T-helper 17 cell (primary cell): Measurements from ENCODE around the gene CLBA1. TPM values are rescaled to one million over a fixed set of nuclear protein-coding genes. Genes with fewer than 3 reads are reported as not detected.

ENCODE experiments used
- ATAC-seq: fragments of 150-1000 bp; cut with Tn5 transposase; 2 replicates; pipeline ENCODE4 v1.10.0; 2021; ENCODE audit warnings: mild to moderate bottlenecking, moderate library complexity
- DNase-seq, 3 donors: peaks; one replicate each; pipeline versions ENCODE4 v3.0.0 to v3.0.0-alpha.2; 2020 to 2021
- H3K9me3 ChIP-seq: one replicate; pipeline ENCODE4 v1.7.0; 2013; ENCODE audit warnings: low read length, mild to moderate bottlenecking; ENCODE audit not compliant: control insufficient read depth, poor library complexity, severe bottlenecking
- H3K27ac Mint-ChIP-seq: one replicate; pipeline ENCODE4 v1.8.0; 2022; ENCODE audit warnings: mild to moderate bottlenecking, moderate library complexity, mixed read lengths
- H3K27me3 Mint-ChIP-seq: one replicate; pipeline ENCODE4 v1.8.0; 2022; ENCODE audit warnings: mixed read lengths
- H3K36me3 Mint-ChIP-seq: one replicate; pipeline ENCODE4 v1.8.0; 2022; ENCODE audit warnings: low read depth, mixed read lengths
- H3K4me1 Mint-ChIP-seq: one replicate; pipeline ENCODE4 v1.8.0; 2022; ENCODE audit warnings: mild to moderate bottlenecking, mixed read lengths
- H3K4me3 Mint-ChIP-seq: one replicate; pipeline ENCODE4 v1.8.0; 2022; ENCODE audit warnings: mild to moderate bottlenecking, moderate library complexity, mixed read lengths
- total RNA-seq, 4 donors: library from RNA in 2 of 4; stranded (reverse) in 2 of 4; gene quantifications; one replicate each; pipeline ENCODE4 v1.2.3 and lab custom pipeline; 2022 to 2026

The CLBA1 gene
- total RNA-seq (1 to 10 TPM; 1.6 to 4.4 TPM), total RNA-seq (lab: John Stamatoyannopoulos, UW) (4.3 to 4.8 reads per million in 2 donors)

- Mint-ChIP-seq H3K27me3 (peaks cover 5% of the 10 kb centered on the region), H3K4me1 (peaks cover 13% of the 10 kb centered on the region), H3K4me3 (peak within 1 kb of the TSS; percentile 77), H3K27ac (peak within 1 kb of the TSS; percentile 81), H3K36me3 (no peaks in the 10 kb centered on the region)
- DNase-seq (peak; percentile 82 to 90 (median 85)), ATAC-seq (peak; percentile 97)
- H3K9me3 ChIP-seq, result no peaks in the 10 kb centered on the region
These were observed at the start of gene CLBA1 for GRCh38 chr14:104985675-104986486. TSS of gene CLBA1 (plus strand) at chr14:104985788. CDS start at chr14:104986432, 644 bp downstream.

GRCh38 chr14:104935955-104936354 lies 49.6 kb upstream of the CLBA1 start:
- no peak for ATAC-seq
- H3K36me3 Mint-ChIP-seq, result no peaks in the 10 kb centered on the region
- DNase-seq, result no peak
- H3K9me3 ChIP-seq, result no peaks in the 10 kb centered on the region
- H3K4me3 Mint-ChIP-seq, result no peak overlapping the region
- no peak overlapping the region for H3K27ac Mint-ChIP-seq
- H3K27me3 Mint-ChIP-seq, result peaks cover 16% of the 10 kb centered on the region
- peaks cover 7% of the 10 kb centered on the region for H3K4me1 Mint-ChIP-seq

DNA sequence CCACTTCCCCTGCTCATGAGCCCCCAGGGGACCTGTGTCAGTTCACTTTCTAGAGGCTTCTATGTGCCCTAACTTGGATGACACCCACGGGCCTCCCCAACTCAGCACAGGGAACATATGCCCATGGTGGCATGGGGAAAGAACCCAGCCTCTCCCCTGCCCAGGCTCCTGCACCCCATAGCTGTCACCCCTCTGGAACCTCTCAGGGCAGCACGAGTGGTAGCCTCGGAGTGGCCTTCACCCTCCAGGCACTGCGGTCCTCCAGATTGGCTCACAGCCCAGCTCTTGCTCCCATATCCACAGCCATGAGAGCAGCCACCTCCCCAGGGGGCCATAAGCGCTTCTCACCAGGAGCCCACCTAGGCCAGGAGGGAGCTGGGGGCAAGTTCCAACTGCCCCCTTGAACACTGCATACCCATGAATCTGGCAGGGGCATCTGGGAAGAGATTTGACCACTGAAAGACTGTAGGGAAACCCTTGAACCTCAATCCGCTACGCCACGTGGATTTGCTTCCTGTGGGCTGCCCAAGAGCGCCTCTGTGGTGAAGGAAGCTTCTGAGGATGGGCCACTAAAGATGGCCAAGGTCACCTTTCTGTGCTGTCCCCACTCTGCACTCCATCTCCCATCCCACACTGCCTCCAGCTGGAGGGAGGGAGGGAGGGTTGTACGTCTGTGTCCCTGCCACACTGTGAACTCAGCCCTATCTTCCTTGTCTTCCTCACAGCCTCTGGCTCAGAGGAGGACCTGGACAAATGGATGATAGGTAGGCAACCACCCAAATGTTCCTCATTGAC lies 49.0 kb upstream of the CLBA1 start:
- no peak overlapping the region for H3K27ac Mint-ChIP-seq
- ATAC-seq (no peak), DNase-seq (peak in 1 of 3 donors; percentile 5)
- no peaks in the 10 kb centered on the region for H3K9me3 ChIP-seq
- H3K36me3 Mint-ChIP-seq, result no peaks in the 10 kb centered on the region
- H3K4me1 Mint-ChIP-seq, result peaks cover 7% of the 10 kb centered on the region
- no peak overlapping the region for H3K4me3 Mint-ChIP-seq
- peaks cover 16% of the 10 kb centered on the region for H3K27me3 Mint-ChIP-seq

DNA sequence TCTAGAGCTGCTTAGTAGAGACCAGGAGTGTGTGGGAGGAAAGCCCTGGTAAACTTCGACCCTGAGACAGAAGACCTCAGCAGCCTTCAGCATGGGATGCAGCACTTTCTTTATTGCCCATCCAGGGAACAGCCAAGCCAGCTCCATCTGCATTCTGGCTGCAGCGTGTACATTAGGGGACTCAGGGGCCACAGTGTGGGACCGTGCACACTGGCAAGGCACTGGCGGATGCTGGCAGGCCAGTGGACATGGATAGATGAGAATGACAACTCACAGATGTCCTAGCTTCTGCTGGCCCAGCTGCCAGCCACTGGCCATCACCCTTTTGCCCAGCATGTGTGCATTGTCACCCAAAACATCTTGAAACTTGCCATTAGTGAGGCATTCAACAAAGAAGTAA lies 48.4 kb upstream of the CLBA1 start:
- no peaks in the 10 kb centered on the region for H3K9me3 ChIP-seq
- H3K4me3 Mint-ChIP-seq, result no peak overlapping the region
- peaks cover 7% of the 10 kb centered on the region for H3K4me1 Mint-ChIP-seq
- no peaks in the 10 kb centered on the region for H3K36me3 Mint-ChIP-seq
- DNase-seq (no peak), ATAC-seq (no peak)
- peaks cover 16% of the 10 kb centered on the region for H3K27me3 Mint-ChIP-seq
- no peak overlapping the region for H3K27ac Mint-ChIP-seq

- no peaks in the 10 kb centered on the region for H3K36me3 Mint-ChIP-seq
- no peaks in the 10 kb centered on the region for H3K9me3 ChIP-seq
- peaks cover 16% of the 10 kb centered on the region for H3K27me3 Mint-ChIP-seq
- H3K4me3 Mint-ChIP-seq, result no peak overlapping the region
- ATAC-seq (no peak), DNase-seq (no peak)
- no peak overlapping the region for H3K27ac Mint-ChIP-seq
- peaks cover 7% of the 10 kb centered on the region for H3K4me1 Mint-ChIP-seq
These were observed 47.8 kb upstream of the CLBA1 start for GRCh38 chr14:104937694-104938365.

- Mint-ChIP-seq H3K27me3 (peaks cover 16% of the 10 kb centered on the region), H3K4me1 (peaks cover 5% of the 10 kb centered on the region), H3K4me3 (no peak overlapping the region), H3K27ac (no peak overlapping the region), H3K36me3 (no peaks in the 10 kb centered on the region)
- H3K9me3 ChIP-seq, result no peaks in the 10 kb centered on the region
- DNase-seq, result no peak
- no peak for ATAC-seq
These were observed 47.2 kb upstream of the CLBA1 start for GRCh38 chr14:104938436-104938835.

DNA sequence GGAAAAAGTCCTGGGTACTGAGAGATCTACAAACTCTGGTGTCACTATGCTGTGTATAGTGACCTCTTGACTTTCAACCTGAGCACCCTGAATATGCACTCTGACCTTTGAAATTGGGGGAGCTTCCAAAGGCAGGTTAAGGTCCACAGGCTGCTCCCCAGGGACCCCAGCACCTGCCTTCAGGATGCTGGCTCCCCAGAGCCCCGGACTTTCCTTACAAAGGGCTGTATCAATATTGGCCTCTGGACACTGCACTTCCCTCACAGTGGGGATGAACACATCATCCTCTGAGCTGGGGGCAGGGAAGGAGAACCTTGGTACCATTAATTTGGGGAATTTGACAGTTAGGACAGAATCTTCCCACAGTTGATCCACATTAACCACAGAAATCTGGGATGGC lies 46.6 kb upstream of the CLBA1 start:
- Mint-ChIP-seq H3K4me3 (no peak overlapping the region), H3K4me1 (peaks cover 5% of the 10 kb centered on the region), H3K36me3 (no peaks in the 10 kb centered on the region), H3K27ac (no peak overlapping the region), H3K27me3 (peaks cover 16% of the 10 kb centered on the region)
- ATAC-seq, result no peak
- no peak for DNase-seq
- H3K9me3 ChIP-seq, result no peaks in the 10 kb centered on the region

- H3K9me3 ChIP-seq, result no peaks in the 10 kb centered on the region
- H3K36me3 Mint-ChIP-seq, result no peaks in the 10 kb centered on the region
- ATAC-seq, result no peak
- no peak overlapping the region for H3K27ac Mint-ChIP-seq
- peaks cover 2% of the 10 kb centered on the region for H3K4me1 Mint-ChIP-seq
- H3K4me3 Mint-ChIP-seq, result no peak overlapping the region
- H3K27me3 Mint-ChIP-seq, result peaks cover 10% of the 10 kb centered on the region
- DNase-seq, result no peak
These were observed 45.8 kb upstream of the CLBA1 start for GRCh38 chr14:104939666-104940410.

DNA sequence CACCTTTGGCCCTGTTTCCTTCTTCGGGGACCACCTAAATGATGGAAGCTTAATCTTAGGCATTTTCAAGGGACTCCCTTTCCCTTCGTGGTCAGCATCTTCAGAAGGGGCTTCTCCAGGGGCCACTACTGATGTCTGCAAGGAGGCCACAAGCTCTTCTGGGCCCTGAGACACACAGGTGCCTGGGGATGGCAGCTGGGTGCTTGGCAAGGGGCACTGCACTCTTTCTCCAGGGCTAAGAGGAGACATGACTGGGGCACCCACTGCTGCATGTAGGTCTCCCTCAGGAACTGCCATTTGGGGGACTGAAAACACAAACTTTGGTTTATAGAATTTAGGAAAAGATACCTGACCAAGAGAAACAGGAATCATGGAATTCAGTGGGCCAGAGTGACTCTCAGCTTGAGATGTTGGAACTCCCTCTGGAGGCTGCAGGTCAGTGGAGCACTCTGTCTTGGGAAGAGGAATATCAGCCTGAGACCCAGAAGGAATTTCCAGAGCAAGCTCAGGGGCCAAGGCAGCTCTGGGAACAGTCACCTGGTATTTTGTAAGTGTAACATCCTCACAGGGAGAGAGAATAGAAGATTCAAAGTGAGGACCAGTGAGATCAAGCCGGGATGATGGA lies 45.0 kb upstream of the CLBA1 start:
- no peak overlapping the region for H3K27ac Mint-ChIP-seq
- no peak overlapping the region for H3K4me3 Mint-ChIP-seq
- peaks cover 9% of the 10 kb centered on the region for H3K27me3 Mint-ChIP-seq
- no peak for DNase-seq
- ATAC-seq, result no peak
- H3K9me3 ChIP-seq, result no peaks in the 10 kb centered on the region
- peaks cover 2% of the 10 kb centered on the region for H3K4me1 Mint-ChIP-seq
- H3K36me3 Mint-ChIP-seq, result no peaks in the 10 kb centered on the region

- Mint-ChIP-seq H3K4me3 (no peak overlapping the region), H3K27ac (no peak overlapping the region), H3K27me3 (peaks cover 9% of the 10 kb centered on the region), H3K4me1 (peaks cover 2% of the 10 kb centered on the region), H3K36me3 (no peaks in the 10 kb centered on the region)
- H3K9me3 ChIP-seq, result no peaks in the 10 kb centered on the region
- no peak for DNase-seq
- no peak for ATAC-seq
These were observed 43.9 kb upstream of the CLBA1 start for GRCh38 chr14:104941508-104942365.

DNA sequence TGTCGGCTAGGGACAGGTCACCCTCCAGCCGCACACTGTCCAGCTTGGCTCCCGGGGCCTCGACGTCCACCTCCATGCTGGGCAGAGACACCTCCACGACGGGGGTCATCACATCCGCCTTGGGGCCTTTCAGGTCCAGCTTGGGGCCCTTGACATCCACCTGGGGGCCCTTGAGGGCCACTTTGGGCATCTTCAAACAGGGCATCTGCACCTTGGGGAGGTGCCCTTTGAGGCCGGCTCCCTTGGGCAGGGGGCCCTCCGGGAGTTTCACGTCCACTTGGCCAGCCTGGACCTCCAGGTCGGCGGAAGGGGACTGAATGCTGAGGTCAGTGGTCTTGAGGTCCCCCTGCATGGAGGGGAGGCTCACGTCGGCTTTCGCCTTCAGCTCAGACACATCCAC lies 43.0 kb upstream of the CLBA1 start:
- H3K4me1 Mint-ChIP-seq, result peaks cover 2% of the 10 kb centered on the region
- no peak for ATAC-seq
- no peak overlapping the region for H3K4me3 Mint-ChIP-seq
- no peak overlapping the region for H3K27ac Mint-ChIP-seq
- H3K9me3 ChIP-seq, result no peaks in the 10 kb centered on the region
- peaks cover 9% of the 10 kb centered on the region for H3K27me3 Mint-ChIP-seq
- no peak for DNase-seq
- H3K36me3 Mint-ChIP-seq, result no peaks in the 10 kb centered on the region
